B cell (primary cell): ENCODE results near the gene PHACTR4.

ENCODE experiments used
- CTCF ChIP-seq: fragments of 200-600 bp; IDR thresholded peaks from one replicate; pipeline ENCODE4 v1.8.0; 2022; ENCODE audit warnings: antibody characterized with exemption, mild to moderate bottlenecking
- EZH2 ChIP-seq: IDR thresholded peaks from 2 replicates; pipeline ENCODE4 v1.6.1; 2012; ENCODE audit warnings: borderline replicate concordance, low read depth, mild to moderate bottlenecking, moderate library complexity, low read length; ENCODE audit not compliant: insufficient read depth, poor library complexity, severe bottlenecking

DNA sequence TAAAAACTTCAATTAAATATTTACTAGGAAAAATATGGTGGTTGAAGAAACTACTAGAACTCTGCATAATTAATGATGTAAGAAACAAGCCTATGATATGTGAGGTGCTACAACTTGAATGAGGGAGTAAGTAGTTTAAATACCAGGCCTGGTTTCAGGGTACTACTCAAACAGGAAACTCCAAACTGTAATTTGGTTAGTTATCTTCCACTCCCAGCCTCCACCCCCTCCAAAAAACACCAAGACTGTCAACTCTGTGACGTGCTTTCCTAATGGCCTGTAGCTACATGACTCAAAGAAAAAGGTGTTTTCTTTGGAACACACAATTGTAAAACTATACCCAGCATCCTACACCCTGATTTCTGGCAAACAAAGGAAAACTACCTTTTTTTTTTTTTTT is 80.4 kb downstream of the PHACTR4 start:
- TF ChIP-seq CTCF (no peak), EZH2 (no peak)
